H1 (cell line): ENCODE results near the gene MAP2K5.

Experiments
- FOSL1 ChIP-seq: IDR thresholded peaks from 2 replicates; pipeline ENCODE4 v1.6.1; 2011; ENCODE audit warnings: mild to moderate bottlenecking, low read depth, low read length, moderate library complexity; ENCODE audit not compliant: insufficient read depth
- POLR2A ChIP-seq, 2 experiments: IDR thresholded peaks; 1 replicate in 1 of 2; 2 replicates in 1 of 2; pipeline ENCODE4 v1.6.1; 2011; ENCODE audit warnings: low read depth in 2 of 2, low read length in 2 of 2, mild to moderate bottlenecking in 2 of 2; ENCODE audit errors: control extremely low read depth in 1 of 2
- SIRT6 ChIP-seq: IDR thresholded peaks from one replicate; pipeline ENCODE4 v1.7.1; 2012; ENCODE audit warnings: low read length, inconsistent platforms
- TEAD4 ChIP-seq: IDR thresholded peaks from 2 replicates; pipeline ENCODE4 v1.6.1; 2012; ENCODE audit warnings: low read depth, low read length, inconsistent platforms, mixed read lengths
- TF ChIP-seq, protein P1 (sequence below), 3 experiments: IDR thresholded peaks; 1 replicate in 2 of 3; 2 replicates in 1 of 3; pipeline versions ENCODE4 v1.5.1 to v1.6.1; 2011; ENCODE audit warnings: low read length in 3 of 3, mild to moderate bottlenecking in 3 of 3, inconsistent platforms in 2 of 3, low read depth in 1 of 3, moderate library complexity in 1 of 3; ENCODE audit not compliant: insufficient read depth in 1 of 3; ENCODE audit errors: control extremely low read depth in 1 of 3
- TF ChIP-seq, protein P2 (sequence below): fragments of 300-600 bp; sonication (generic); IDR thresholded peaks from 2 replicates; pipeline ENCODE4 v1.7.1; 2012; ENCODE audit warnings: low read length, moderate library complexity, mild to moderate bottlenecking, inconsistent platforms; ENCODE audit not compliant: insufficient replicate concordance

DNA sequence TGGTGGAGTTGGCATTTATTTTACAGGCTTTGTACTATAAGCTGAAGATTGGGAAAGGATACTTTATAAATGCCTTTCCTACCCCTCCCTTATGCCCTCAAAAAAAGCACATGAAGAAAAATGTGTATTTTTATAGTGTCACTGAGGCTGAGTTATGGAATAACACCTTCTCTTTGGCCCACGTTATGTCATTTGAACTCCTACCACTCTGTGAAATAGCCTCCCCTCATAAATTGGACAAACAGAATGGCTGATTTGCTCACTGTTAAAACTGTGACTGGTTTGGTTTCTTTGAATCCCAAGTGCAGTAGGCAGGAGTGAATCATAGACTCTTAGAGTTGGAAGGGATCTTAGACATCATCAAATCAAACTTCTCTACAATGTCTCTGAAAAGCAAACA lies 187.6 kb downstream of the MAP2K5 start:
- TF ChIP-seq, protein P1, sequence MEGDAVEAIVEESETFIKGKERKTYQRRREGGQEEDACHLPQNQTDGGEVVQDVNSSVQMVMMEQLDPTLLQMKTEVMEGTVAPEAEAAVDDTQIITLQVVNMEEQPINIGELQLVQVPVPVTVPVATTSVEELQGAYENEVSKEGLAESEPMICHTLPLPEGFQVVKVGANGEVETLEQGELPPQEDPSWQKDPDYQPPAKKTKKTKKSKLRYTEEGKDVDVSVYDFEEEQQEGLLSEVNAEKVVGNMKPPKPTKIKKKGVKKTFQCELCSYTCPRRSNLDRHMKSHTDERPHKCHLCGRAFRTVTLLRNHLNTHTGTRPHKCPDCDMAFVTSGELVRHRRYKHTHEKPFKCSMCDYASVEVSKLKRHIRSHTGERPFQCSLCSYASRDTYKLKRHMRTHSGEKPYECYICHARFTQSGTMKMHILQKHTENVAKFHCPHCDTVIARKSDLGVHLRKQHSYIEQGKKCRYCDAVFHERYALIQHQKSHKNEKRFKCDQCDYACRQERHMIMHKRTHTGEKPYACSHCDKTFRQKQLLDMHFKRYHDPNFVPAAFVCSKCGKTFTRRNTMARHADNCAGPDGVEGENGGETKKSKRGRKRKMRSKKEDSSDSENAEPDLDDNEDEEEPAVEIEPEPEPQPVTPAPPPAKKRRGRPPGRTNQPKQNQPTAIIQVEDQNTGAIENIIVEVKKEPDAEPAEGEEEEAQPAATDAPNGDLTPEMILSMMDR (IDR thresholded peaks at IDR 0.05; ENCODE audit: control extremely low read depth in 1 of 3, insufficient read depth in 1 of 3, low read depth in 1 of 3, low read length in 3 of 3): no peak
- TF ChIP-seq POLR2A (IDR thresholded peaks at IDR 0.05; ENCODE audit: control extremely low read depth in 1 of 2, low read depth in 2 of 2, low read length in 2 of 2) (no peak), FOSL1 (no peak), SIRT6 (no peak), TEAD4 (no peak)
- TF ChIP-seq, protein P2, sequence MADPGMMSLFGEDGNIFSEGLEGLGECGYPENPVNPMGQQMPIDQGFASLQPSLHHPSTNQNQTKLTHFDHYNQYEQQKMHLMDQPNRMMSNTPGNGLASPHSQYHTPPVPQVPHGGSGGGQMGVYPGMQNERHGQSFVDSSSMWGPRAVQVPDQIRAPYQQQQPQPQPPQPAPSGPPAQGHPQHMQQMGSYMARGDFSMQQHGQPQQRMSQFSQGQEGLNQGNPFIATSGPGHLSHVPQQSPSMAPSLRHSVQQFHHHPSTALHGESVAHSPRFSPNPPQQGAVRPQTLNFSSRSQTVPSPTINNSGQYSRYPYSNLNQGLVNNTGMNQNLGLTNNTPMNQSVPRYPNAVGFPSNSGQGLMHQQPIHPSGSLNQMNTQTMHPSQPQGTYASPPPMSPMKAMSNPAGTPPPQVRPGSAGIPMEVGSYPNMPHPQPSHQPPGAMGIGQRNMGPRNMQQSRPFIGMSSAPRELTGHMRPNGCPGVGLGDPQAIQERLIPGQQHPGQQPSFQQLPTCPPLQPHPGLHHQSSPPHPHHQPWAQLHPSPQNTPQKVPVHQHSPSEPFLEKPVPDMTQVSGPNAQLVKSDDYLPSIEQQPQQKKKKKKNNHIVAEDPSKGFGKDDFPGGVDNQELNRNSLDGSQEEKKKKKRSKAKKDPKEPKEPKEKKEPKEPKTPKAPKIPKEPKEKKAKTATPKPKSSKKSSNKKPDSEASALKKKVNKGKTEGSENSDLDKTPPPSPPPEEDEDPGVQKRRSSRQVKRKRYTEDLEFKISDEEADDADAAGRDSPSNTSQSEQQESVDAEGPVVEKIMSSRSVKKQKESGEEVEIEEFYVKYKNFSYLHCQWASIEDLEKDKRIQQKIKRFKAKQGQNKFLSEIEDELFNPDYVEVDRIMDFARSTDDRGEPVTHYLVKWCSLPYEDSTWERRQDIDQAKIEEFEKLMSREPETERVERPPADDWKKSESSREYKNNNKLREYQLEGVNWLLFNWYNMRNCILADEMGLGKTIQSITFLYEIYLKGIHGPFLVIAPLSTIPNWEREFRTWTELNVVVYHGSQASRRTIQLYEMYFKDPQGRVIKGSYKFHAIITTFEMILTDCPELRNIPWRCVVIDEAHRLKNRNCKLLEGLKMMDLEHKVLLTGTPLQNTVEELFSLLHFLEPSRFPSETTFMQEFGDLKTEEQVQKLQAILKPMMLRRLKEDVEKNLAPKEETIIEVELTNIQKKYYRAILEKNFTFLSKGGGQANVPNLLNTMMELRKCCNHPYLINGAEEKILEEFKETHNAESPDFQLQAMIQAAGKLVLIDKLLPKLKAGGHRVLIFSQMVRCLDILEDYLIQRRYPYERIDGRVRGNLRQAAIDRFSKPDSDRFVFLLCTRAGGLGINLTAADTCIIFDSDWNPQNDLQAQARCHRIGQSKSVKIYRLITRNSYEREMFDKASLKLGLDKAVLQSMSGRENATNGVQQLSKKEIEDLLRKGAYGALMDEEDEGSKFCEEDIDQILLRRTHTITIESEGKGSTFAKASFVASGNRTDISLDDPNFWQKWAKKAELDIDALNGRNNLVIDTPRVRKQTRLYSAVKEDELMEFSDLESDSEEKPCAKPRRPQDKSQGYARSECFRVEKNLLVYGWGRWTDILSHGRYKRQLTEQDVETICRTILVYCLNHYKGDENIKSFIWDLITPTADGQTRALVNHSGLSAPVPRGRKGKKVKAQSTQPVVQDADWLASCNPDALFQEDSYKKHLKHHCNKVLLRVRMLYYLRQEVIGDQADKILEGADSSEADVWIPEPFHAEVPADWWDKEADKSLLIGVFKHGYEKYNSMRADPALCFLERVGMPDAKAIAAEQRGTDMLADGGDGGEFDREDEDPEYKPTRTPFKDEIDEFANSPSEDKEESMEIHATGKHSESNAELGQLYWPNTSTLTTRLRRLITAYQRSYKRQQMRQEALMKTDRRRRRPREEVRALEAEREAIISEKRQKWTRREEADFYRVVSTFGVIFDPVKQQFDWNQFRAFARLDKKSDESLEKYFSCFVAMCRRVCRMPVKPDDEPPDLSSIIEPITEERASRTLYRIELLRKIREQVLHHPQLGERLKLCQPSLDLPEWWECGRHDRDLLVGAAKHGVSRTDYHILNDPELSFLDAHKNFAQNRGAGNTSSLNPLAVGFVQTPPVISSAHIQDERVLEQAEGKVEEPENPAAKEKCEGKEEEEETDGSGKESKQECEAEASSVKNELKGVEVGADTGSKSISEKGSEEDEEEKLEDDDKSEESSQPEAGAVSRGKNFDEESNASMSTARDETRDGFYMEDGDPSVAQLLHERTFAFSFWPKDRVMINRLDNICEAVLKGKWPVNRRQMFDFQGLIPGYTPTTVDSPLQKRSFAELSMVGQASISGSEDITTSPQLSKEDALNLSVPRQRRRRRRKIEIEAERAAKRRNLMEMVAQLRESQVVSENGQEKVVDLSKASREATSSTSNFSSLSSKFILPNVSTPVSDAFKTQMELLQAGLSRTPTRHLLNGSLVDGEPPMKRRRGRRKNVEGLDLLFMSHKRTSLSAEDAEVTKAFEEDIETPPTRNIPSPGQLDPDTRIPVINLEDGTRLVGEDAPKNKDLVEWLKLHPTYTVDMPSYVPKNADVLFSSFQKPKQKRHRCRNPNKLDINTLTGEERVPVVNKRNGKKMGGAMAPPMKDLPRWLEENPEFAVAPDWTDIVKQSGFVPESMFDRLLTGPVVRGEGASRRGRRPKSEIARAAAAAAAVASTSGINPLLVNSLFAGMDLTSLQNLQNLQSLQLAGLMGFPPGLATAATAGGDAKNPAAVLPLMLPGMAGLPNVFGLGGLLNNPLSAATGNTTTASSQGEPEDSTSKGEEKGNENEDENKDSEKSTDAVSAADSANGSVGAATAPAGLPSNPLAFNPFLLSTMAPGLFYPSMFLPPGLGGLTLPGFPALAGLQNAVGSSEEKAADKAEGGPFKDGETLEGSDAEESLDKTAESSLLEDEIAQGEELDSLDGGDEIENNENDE: no peak
